GM18499 (cell line): ENCODE results near the gene BACH2.
"Not testable (repeated sequence)": the region's sequence is repeated elsewhere in the genome, so short reads cannot be mapped to it uniquely, and the experiment has no call there.

ENCODE experiments used
- ATAC-seq: cut with Tn5 transposase; IDR thresholded peaks from one replicate; pipeline ENCODE4 v1.9.1; 2021; ENCODE audit warnings: moderate number of reproducible peaks; ENCODE audit not compliant: insufficient read depth, unreplicated experiment

The BACH2 gene

DNA sequence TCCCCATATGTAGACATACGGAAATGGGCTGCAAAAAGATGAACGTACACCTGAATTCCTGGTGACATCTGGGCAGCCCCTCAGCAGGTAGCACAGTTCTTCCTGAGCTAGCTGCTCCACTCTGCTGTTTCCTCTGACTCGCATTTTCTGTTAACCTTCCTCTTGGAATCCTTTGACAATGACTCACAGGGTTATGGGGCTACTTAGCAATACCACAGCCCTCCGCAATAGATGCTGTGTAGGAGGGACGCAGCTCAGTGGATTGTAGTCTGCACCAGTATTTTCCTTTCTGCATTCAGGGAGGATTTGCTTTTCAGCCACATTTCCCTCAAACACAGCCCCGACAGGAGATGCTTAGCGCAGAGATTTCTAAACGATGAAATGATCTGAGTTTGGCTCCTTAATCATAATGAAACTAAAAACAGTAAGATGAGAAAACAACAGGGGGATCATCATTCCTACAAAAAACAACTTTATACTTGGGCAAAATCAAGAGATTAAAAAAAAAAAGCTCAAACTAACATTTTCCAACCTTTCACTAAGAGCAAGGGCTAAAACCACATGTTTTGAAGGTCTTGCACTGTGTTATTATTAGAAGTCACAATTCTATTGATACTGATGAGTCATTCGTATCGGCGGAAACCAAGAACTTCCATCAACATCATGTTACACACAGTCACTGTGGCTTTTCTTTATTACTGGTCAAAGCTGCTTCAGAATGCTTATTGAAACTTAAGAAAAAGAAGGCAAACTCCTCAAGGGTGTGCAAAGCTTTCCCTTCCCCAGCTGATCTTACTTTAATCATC lies 12.2 kb downstream of the BACH2 start:
- ATAC-seq = peak; percentile 64

DNA sequence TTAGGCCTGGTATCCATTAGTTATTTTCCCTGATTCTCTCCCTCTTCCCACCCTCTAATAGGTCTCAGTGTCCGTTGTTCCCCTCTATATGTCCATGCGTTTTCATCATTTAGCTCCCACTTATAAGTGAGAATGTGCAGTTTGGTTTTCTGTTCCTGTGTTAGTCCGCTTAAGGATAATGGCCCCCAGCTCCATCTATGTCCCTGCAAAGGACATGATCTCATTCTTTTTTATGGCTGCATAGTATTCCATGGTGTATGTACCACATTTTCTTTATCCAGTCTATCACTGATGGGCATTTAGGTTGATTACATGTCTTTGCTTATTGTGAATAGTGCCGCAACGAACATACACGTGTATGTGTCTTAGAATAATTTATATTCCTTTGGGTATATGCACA lies 14.4 kb downstream of the BACH2 start:
- not testable (repeated sequence) for ATAC-seq

DNA sequence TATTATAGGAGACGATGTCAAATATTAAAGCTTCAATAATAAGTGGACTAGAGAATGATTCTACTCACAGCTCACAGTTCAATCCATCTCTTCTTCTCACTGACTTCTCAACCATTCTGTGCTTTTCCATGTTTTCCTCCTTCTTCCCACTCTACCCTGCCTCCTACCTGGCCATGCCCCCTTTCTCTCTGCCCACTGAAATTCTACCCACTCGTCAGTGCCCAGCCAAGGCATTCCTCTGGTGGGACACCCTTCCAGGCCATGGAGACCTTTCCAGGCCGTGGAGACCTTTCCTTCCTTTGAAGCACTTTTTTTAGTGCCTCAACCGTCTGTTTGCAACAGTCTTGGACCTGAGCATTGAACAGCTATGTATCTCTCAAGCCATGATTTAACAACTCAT lies 18.5 kb downstream of the BACH2 start:
- no peak for ATAC-seq

DNA sequence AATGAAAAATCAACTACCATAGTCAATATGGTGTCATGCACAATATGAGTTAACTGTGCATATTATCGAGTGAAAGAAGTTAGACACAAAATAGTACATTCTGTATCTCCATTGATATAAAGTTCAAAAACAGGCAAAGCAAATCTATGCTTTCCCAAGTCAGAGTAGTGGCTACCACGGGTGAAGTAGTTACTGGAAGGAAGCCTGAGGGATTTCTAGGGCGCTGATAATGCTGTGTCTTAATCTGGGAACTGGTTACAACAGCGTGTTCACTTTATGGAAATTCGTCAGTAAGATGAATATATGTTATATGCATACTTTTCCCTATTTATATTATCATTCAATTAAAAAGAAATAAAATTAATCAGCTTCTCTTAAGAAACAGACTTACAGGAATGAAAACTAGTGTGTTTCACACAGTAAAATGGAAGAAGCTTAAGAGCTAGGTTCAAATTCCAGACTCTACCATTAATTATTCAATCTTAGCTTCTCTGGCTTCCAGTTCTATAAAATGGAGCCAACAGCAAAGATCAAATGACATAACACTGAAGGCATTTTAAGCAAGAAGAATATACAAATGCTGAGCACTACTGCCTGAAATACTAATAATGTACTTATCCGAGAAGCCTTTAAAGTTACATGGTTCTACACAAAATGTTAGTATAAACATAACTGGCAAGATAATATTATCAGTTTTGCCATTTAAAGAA lies 19.2 kb downstream of the BACH2 start:
- no peak for ATAC-seq

DNA sequence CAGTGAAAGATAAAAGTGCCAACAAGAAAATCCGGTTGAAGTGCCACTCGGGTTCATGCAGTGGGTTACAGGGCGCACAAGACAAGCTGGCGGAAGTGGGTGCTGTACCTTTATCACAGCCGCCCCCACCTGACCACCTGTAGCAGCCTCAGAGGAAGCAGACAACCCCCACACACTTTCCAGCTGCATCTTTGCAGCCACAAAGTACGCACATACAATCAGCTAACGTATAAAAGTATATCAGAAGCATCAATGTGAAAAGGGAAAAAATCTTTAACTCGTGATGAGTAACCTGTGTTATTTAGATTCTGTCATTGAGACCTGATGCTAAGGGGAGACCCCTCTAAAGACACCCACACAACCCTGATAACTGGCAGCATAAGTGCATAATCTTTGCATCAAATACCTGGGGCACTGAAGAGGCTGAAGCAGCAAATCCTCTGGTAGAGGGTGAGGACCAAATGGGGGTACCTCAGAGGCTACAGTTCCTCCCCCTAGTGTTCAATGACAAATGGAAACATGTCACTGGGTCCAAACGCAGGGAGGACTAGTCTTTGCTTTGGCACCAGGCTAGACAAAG lies 22.1 kb downstream of the BACH2 start:
- no peak for ATAC-seq

DNA sequence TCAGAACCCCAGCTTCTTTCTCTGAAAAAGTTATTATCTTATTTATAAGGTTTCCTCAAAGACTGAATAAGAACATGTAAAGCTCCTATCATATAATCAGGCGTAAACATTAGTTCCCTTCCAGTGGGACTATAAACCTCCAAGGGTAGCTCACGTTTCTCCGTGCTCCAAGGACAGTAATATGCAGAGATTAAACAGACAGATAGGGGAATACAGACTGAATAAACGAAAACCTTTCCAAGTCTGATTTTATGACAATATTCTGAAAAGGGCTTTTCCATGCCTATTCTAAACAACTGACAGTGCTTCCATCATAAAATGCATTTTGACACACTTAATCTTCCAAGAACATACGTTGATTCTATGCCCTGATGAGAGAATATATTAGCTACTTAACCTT lies 22.8 kb downstream of the BACH2 start:
- ATAC-seq = no peak

DNA sequence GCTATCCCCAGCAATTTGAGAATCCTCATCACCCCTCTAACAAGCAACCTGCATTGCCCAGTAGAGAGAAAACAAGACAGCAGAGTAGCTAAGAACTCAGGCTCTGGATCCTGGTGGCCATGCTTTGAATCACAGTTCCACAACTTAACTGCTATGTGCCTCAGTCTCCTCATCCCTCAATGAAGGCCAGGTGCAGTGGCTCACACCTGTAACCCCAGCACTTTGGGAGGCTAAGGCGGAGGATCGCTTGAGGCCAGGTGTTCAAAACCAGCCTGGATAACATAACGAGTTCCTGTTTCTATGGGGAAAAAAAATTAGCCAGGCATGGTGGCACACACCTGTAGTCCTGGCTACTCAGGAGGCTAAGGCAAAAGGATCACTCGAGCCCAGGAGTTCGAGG lies 23.7 kb downstream of the BACH2 start:
- no peak for ATAC-seq

DNA sequence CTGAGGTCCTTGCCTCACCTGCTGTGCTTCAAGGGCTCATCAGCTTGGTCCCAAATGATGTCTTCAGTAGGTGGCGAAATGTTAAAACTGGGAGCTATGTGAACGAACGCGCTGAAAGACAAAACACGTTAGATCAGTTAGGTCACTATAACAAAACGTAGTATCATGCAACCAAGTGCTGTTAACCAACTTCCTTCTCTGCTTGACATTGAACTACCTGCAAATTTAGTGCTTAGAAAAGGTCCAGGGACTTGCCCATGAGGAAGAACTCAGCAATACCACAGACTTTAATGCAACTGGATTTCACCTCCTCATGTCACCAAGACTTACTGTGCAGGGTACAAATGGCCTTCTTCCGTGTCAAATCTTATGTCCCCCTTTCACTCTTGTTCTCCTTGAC lies 24.8 kb downstream of the BACH2 start:
- no peak for ATAC-seq

DNA sequence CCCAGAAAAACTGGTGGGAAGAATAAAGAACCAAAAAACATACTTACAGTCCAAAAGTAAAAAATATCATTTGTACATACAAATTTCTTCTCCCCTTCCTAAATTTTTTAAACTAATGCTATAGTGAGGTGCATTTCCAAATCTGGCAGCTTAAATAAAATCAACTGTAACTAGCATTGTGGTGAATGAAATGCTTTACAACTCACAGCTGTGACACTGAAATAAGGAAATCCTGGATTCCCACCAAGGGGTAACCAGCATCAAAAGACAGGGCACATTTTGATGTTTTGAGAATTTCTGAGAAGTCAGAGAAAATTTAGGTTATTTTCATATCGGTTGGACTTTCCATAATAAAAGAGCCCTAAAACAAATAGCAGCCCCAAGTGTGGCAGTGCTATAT lies 27.3 kb downstream of the BACH2 start:
- no peak for ATAC-seq

DNA sequence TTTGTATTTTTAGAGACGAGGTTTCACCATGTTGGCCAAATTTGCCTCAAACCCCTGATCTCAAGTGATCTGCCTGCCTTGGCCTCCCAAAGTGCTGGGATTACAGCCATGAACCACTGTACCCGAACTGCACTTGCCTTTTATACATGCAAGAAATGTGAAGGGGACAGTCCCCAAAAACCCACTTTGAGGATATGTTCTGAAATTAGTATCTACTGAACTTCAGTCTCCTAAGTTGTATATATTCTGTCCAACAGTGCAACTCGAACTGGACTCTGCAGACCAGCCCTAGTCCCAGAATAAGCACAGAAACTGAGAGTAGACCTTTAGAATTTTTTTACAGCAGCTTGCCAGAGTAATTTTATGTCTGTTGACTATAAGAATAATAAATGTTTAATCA lies 28.5 kb downstream of the BACH2 start:
- no peak for ATAC-seq

DNA sequence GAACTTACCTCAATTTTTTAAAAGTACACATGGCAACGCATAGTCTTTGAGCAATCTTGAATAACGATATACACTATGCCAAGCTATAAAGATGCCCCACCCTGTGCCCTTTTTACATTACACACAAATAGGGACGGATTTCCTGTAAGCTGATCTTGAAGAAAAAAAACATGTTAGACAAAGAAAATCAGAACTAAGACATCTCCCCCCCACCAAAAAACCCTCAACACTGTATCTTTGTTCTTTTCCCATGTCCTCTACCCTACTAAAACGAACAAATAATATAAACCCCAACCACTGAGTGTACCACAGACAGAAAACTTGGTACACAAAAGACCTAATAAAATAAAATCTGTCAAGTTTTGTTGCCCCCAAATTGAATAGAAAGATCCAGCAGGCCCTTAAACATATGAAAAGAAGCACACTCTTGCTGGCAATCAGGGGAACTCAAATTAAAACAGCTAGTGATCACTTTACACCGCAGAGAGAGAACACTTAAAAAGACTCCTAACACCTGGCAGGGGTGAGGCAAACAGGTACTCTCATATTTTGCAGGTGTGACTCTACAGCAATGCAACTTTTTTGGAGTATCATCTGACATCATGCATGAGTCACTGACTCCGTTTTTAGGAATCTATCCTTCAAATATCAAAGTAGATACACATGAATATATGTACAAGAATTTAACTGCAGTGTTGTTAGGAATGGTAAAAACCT lies 29.6 kb downstream of the BACH2 start:
- no peak for ATAC-seq

DNA sequence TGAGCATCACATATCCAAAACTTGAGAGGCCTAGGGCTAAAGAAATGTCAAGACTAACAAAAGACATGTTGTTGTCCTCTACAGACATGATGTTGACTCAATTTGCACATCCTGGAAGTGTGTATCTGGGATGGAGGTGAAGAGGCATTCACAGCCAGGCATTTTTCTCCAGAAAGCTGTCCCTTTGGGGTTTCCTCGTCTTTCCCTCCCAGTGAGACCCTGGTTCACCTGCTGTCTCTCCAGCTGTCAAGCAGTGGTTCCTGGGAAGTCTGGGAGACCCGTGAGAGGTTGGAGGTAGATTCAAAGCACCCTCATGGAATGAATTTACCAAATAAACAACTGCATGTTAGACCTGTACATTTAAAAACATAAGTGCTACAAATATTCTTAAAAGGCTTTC lies 32.1 kb downstream of the BACH2 start:
- ATAC-seq = no peak

DNA sequence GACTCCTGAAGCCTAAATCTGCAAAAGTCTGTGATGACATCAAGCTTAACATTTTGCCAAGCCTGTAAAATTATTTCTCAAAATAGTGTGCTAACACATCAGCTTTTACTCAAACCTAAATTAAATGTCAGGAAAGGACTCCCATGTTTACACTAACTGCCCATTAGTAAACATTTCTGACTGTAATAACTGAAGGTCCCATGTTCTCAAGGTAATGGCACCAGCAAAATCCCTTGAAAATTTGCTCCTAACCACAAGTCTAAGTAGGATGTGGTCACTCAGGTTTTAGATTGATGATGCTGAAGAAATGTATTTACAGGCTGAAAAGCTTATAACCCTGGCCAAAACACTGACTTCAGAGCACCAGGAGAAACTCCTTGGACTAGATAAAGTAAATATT lies 33.0 kb downstream of the BACH2 start:
- ATAC-seq = no peak

DNA sequence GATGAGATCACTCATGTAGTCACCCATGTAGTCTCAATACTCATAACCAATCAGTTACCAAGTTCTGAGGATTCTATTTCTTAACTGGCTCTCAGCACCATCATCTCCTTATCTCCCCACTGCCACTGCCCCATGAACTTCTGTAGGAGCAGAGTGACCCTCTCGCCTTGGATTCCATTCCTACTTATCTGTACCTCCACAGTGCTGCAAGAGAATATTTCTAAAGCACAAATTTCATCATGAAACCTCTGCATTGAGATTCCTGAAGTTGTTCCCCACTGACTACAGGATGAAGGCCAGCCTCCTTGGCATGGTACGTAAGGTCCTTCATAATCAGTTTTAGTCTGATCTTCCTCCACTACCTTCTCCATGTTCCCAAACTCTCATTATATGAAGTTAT lies 34.8 kb downstream of the BACH2 start:
- no peak for ATAC-seq

DNA sequence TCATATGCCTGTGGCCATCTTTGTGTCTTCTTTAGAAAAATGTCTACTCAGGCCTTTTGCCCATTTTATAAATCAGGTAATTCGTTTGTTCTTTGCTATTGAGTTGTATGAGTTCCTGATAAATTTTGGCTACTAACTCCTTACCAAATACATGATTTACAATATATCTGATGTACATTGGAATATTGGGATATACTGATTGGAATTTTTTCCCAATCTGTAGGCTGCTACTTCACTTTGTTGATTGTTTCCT lies 39.2 kb downstream of the BACH2 start:
- ATAC-seq = no peak

DNA sequence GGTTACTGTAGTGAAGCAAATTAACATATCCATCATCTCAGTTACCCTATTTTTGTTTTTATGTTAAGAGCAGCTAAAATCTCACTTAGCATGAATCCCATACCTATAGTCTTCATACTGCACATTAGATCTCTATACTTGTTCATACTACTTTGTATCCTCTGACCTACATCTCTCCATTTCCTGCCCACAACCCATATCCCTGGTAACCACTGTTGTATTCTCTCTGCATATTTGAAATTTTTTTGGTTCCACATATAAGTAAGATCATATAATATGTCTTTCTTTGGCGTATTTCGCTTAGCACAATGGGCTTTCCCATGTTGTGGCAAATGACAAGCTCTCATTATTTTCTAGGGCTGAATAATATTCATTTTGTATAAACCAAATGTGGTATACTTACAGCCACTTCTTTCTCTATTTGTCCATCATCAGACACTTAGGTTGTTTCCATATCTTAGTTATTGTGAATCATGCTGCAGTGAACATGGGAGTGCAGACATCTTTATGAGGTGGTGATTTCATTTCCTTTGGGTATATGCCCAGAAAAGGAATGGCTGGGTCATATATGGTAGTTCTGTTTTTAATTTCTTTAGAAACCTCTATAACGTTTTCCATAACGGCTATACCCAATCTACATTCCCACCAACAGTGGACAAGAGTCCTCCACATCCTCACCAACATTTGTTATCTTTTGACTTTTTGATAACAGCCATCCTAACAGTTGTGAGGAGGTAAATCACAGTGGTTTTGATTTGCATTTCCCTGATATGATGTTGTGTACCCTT lies 39.8 kb downstream of the BACH2 start:
- ATAC-seq = no peak

DNA sequence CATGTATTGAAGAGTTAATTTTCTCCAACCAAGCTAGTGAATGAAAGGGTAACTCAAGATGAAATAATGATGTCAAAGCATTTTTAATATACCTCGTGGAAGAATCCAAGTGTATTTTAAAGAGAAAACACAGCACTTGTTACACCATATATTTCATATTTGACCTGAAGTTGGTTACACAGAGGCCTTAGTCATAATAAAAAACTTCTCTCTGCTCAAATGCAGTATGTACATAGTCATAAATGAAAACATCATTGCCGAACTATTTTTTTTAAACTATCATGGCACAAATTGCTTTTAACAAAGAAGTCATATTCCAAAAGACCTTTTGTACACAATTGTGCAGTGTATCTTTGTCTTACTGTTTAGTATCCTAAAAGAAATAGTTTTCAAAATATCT lies 43.0 kb downstream of the BACH2 start:
- ATAC-seq = no peak

DNA sequence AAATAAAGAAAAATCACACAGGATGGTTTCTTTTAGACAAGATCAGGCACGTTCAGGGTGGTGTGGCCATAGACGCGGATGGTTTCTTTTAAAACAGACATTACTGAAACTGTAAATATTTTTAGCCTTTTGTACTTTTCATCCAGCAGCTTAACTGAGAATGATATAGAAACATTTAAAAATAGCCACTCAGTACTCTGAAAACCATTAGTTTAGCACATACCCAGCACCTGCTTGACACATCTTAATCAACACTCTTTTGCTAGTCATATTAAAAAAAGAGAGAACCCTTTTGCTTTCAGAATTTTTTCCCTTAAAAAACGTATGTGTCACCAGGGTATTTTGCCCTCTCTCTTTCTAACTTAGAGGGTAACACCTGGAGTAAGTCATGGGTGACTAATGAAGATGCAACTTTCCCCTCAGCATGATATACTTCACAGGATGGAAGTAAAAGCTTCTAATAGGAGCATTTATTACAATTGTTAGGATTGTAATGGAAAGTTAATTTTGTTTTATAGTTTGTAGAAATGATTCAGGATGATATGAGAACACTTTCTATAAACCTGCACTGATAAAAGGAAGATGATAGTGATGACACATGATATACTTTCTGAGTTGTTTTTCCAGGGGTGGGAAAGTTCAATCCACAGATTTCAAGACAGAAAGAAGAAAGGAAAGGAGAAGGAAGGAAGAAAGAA lies 45.2 kb downstream of the BACH2 start:
- ATAC-seq = peak; percentile 82

DNA sequence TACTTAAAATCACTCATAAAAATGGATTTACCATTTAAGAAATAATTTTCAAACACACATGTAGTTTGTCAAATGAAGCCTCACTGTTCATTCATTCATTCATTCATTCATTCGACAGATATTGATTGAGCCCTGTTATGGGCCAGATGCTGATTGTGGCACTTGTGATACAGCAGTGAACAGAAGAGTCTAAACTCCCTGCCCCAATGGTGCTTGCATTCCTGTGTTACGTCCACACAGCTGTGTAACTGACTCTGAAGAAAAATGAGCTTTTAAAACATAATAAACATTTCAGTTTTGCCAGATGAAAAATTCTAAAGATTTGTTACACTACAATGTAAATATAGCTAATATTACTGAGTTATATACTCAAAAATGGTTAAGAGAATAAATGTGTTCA lies 46.2 kb downstream of the BACH2 start:
- no peak for ATAC-seq

DNA sequence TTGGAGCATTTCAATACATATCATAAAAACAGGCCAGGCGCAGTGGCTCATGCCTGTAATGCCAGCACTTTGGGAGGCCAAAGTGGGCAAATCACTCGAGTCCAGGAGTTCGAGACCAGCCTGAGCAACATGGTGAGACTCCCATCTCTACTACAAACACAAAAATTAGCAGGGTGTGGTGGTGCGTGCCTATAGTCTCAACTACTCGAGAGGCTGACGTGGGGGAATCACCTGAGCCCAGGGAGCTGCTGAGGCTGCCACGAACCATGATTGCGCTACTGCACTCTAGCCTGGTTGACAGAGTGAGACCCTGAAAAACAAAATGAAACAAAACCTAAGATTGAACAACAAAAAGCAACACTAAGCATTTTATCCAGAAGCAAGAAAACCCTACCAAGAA lies 47.2 kb downstream of the BACH2 start:
- no peak for ATAC-seq
